ENCODE measurements around the gene ZNF722.

ZNF722 gene

GRCh38 chr7:63998549-63998948 lies at the start of gene ZNF722:
Gene ZNF722, plus strand, starts transcription at chr7:63998849. Its CDS starts 113 bp downstream, at chr7:63998962.
- TF ChIP-seq GATA3 (IDR thresholded peaks at IDR 0.05; ENCODE audit: low read depth, low read length) (no peak), GATA2 (IDR thresholded peaks at IDR 0.05; ENCODE audit: low read depth, low read length) (no peak)

DNA sequence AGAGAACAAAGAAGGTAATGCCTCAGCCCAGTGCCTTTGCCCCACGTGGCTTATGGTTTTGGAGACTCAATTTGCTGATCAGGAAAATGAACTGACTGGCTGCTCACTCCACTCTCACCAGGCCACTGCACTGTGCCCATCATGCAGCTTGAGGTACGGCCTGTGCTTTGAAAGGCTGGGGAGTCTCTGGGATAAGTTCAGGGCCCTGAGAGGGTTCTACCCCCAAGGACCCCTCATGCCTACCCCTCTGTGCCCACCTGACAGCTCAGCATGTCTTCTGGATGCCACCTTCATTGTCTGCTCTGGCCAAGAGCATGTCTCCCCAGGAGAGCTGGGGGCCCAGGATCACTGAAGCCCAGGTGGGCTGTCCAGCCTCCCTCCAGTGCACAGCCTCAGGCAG lies 45.5 kb upstream of the ZNF722 start:
- TF ChIP-seq GATA2 (IDR thresholded peaks at IDR 0.05; ENCODE audit: low read depth, low read length): no peak
- TF ChIP-seq GATA3 (IDR thresholded peaks at IDR 0.05; ENCODE audit: low read depth, low read length): no peak

DNA sequence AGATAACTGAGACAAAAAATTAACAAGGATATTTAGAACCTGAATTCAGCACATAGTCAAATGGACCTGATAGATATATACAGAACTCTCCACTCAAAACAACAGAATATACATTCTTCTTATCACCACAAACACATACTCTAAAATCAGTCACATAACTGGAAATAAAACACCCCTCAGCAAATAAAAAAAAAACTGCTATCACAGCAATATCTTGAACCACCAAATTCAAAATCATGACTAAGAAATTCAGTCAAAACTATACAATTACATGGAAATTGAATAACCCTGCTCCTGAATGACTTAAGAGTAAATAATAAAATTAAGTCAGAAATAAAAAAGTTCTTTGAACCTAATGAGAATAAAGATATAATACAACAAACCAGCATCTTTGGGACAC lies 30.0 kb upstream of the ZNF722 start:
- no peak for TF ChIP-seq GATA2 (IDR thresholded peaks at IDR 0.05; ENCODE audit: low read depth, low read length)

DNA sequence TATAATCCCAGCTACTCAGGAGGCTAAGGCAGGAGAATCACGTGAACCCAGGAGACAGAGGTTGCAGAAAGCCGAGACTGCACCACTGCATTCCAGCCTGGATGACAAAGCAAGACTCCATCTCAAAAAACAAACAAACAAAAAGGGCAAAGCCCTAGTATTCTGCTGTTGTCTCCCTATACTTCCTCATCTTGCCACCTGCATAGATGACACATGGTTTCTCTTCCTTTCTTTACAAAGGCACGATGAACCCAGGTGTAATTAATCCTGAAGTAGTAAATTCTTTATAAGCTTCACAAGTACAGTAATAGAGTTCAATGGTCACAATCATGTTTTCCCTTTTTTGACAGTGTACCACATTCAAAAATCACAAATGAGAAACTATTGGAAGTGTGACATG lies 36.7 kb downstream of the ZNF722 start:
- TF ChIP-seq GATA2 (IDR thresholded peaks at IDR 0.05; ENCODE audit: low read depth, low read length): no peak
- no peak for TF ChIP-seq GATA3 (IDR thresholded peaks at IDR 0.05; ENCODE audit: low read depth, low read length)

GRCh38 chr7:64037095-64037494 lies 38.4 kb downstream of the ZNF722 start:
- TF ChIP-seq GATA2 (IDR thresholded peaks at IDR 0.05; ENCODE audit: low read depth, low read length): no peak
- no peak for TF ChIP-seq GATA3 (IDR thresholded peaks at IDR 0.05; ENCODE audit: low read depth, low read length)

DNA sequence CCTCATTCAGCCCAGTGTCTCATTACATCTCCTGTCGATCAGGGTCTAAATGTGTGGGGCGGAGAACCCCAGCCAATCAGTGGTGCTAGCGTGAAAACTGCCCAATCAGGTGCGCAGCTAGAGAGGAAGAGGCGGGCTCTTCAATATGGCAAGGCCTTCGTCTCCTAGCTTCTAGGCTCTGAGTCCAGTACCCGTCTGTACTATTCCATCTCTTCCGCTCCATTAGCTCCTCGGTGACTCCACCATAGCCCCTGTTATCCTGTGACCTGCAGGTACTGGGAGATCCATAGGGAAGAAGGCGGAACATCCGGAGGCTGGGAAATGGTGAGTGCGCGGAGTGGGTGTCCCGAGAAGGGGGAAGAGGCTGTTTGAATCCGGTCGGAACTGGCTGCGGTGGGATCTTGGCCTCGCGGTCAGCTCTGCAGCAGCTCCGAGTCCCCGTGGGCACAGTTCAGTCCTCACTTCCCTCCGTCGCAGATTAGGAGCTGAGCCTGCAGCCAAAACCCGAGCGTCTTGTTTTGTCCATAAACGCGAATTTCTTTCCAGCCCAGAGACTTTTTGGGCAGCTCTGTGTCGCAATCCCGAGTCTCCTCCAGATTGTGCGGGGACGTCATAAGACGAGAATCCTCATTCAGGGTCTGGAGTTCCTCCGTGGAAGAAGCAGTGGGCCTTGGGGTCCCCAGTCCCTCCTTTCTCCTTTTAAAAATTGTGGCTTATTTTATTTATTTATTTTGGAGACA lies 46.8 kb downstream of the ZNF722 start, which contains the start of gene ZNF727:
Gene ZNF727 (plus strand): TSS at position 134 of the 740 bp plus-strand sequence. CDS start 188 bp downstream, at position 322.
- TF ChIP-seq GATA3 (IDR thresholded peaks at IDR 0.05; ENCODE audit: low read depth, low read length) (no peak), GATA2 (IDR thresholded peaks at IDR 0.05; ENCODE audit: low read depth, low read length) (no peak)

DNA sequence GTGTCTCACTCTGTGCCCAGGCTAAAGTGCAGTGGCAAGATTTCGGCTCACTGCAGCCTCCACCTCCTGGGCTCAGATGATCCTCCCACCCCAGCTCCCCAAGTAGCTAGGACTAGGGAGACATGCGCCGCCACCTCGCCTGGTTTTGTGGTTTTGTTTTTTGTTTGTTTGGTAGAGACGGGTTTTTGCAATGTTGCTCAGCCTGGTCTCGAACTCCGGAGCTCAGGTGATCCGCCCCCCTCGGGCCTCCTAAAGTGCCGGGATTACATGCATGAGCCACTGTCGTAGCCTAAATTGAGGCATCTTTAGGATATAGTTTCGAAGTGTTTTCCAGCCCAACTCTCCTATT lies 47.4 kb downstream of the ZNF722 start:
- TF ChIP-seq GATA2 (IDR thresholded peaks at IDR 0.05; ENCODE audit: low read depth, low read length) (no peak), GATA3 (IDR thresholded peaks at IDR 0.05; ENCODE audit: low read depth, low read length) (no peak)
